ENCODE measurements around the gene FEZ2. TPM values are rescaled to one million over a fixed set of nuclear protein-coding genes. Genes with fewer than 3 reads are reported as not detected.

FEZ2 gene
- total RNA-seq, 1 experiment from 2014 or later = 14.8 TPM

GRCh38 chr2:36545871-36546416 is 52.0 kb downstream of the FEZ2 start:
- ATAC-seq (no peak), DNase-seq (ENCODE audit: low read depth, low spot score) (no peak)
- no peaks in the 10 kb centered on the region for H3K9me3 ChIP-seq (ENCODE audit: control insufficient read depth in 1 of 2, insufficient read depth in 1 of 2, low read depth in 1 of 2, low read length in 2 of 2)
- H3K27me3 ChIP-seq (ENCODE audit: insufficient read depth, low read length) = no peaks in the 10 kb centered on the region
- no TSS peak for BruUV-seq (replicated peaks)
- no peak overlapping the region for H3K9ac ChIP-seq (ENCODE audit: low read length)
- H3K4me3 ChIP-seq (replicated peaks in 1 of 2; ENCODE audit: low read depth in 1 of 2, low read length in 2 of 2) = no peak overlapping the region
- no peak overlapping the region for H3K4me2 ChIP-seq (ENCODE audit: low read length)
- H3K27ac ChIP-seq (ENCODE audit: low read depth, low read length) = no peak overlapping the region
- ChIA-PET RAD21 (ENCODE audit: low non-redundant PET in 1 of 2, low total read pairs in 2 of 2, uncharacterized antibody in 2 of 2, unreplicated experiment in 2 of 2) (no interaction called here), CTCF (interaction anchor here (0.6 kb wide), 1 partner anchor 11 kb away, joined by 3 read pairs; no protein-coding TSS in a partner anchor), POLR2A (interaction anchor here (0.7 to 1.1 kb wide), 2 partner anchors 194 to 876 kb away, joined by 3 read pairs; no protein-coding TSS in a partner anchor)
- intact Hi-C loops (cut with micrococcal nuclease) = no loop called here
- no peaks in the 10 kb centered on the region for H3K79me2 ChIP-seq (ENCODE audit: insufficient read depth, low read length)
- H3K9me2 ChIP-seq (ENCODE audit: insufficient read depth) = no peaks in the 10 kb centered on the region
- 0 out of 2 replicates have a peak, but pooled peaks cover 4% of the 10 kb centered on the region for H4K20me1 ChIP-seq (ENCODE audit: insufficient read depth)
- peaks cover 11 to 25% of the 10 kb centered on the region in 2 experiments for H3K36me3 ChIP-seq (ENCODE audit: control insufficient read depth in 1 of 2, insufficient read depth in 2 of 2, low read length in 2 of 2)
- no peaks in the 10 kb centered on the region for H3K4me1 ChIP-seq (ENCODE audit: control insufficient read depth in 1 of 2, insufficient read depth in 2 of 2, low read length in 2 of 2)
- TF ChIP-seq TCF7L2 (IDR thresholded peaks at IDR 0.05; ENCODE audit: borderline replicate concordance, extremely low read depth, insufficient read depth, insufficient read length) = no peak
- TF ChIP-seq REST (IDR thresholded peaks at IDR 0.05; ENCODE audit: low read depth) = no peak
- TF ChIP-seq, protein P1, sequence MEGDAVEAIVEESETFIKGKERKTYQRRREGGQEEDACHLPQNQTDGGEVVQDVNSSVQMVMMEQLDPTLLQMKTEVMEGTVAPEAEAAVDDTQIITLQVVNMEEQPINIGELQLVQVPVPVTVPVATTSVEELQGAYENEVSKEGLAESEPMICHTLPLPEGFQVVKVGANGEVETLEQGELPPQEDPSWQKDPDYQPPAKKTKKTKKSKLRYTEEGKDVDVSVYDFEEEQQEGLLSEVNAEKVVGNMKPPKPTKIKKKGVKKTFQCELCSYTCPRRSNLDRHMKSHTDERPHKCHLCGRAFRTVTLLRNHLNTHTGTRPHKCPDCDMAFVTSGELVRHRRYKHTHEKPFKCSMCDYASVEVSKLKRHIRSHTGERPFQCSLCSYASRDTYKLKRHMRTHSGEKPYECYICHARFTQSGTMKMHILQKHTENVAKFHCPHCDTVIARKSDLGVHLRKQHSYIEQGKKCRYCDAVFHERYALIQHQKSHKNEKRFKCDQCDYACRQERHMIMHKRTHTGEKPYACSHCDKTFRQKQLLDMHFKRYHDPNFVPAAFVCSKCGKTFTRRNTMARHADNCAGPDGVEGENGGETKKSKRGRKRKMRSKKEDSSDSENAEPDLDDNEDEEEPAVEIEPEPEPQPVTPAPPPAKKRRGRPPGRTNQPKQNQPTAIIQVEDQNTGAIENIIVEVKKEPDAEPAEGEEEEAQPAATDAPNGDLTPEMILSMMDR (IDR thresholded peaks at IDR 0.05 in 2 of 3, conservative IDR thresholded peaks at IDR 0.05 in 1 of 3; ENCODE audit: borderline replicate concordance in 1 of 3, insufficient read depth in 1 of 3, low read depth in 2 of 3, low read length in 2 of 3) = peak in 1 of 3 experiments; percentile 44; a peak in 2 of 6 replicates
- TF ChIP-seq RAD21 (IDR thresholded peaks at IDR 0.05; ENCODE audit: low read depth) = peak; percentile 14; the same call in 1 of the 2 replicates
- H2AFZ ChIP-seq (ENCODE audit: low read depth, low read length, poor library complexity, severe bottlenecking) = no peak overlapping the region
